Stimulated activated CD8-positive, alpha-beta memory T cell treated with anti-CD3 and anti-CD28 coated beads, Interleukin-7, amount 100 ng/mL, for 1 hour (primary cell): ENCODE measurements around the gene ABCB7.
"Not testable (repeated sequence)": the region's sequence is repeated elsewhere in the genome, so short reads cannot be mapped to it uniquely, and the experiment has no call there.

ENCODE experiments used
- DNase-seq, 2 donors: peaks; one replicate each; pipeline ENCODE4 v3.0.0-alpha.2; 2020; ENCODE audit warnings: low read depth in 2 of 2

The ABCB7 gene

DNA sequence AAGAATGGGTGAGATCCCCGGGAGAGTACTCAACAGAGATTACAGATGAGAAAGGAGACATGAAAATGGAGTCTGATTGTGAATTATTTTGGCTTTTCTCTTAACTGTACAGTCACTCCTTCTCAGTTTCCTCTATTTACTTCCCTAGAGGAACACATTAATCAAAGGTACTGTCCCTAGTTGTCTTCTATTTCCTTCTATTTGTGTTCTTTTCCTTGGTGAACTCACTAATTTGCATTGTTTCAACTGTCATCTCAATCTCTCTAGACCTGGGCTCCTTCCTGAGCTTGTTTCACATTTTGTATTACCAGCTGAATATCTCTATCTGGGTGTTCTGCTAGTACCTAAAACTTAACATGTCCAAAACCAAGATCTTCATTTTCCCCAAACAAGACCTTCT lies 59.8 kb downstream of the ABCB7 start:
- no peak for DNase-seq

DNA sequence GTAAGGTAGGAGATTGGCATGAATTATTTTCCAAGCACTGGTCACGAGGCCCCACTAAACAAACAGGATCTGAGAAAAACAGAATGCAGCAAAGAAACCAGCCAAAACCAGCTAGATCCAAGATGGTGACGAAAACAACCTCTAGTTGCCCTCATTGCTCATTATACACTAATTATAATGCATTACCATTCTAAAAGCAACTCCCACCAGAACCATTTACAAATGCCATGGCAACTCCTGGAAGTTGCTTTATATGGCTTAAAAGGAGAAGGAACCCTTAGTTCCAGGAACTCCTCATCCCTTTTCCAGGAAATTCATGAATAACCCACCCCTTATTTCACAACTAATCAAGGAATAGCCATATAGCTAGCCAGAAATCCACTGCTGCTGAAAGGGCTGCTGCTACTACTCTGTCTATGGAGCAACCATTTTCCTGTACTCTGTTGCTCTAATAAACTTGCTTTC lies 69.3 kb downstream of the ABCB7 start:
- DNase-seq, result no peak

DNA sequence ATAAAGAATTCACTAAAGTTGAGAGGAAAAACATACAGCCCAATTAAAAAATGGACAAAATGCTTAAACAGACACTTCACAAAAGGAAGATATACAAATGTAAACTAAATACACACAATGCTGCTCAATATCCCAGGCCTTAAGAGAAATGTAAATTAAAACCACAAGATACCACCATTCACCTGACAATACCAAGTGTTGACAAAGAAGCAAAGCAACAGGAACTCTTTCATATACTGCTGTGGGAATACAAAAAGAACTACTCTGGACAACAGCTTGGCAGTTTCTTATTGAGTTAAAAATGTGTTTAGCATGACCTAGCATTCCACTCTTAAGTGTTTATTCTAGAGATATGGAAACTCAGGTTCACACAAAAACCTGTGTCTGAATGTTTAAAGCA lies 71.3 kb downstream of the ABCB7 start:
- DNase-seq, result no peak

DNA sequence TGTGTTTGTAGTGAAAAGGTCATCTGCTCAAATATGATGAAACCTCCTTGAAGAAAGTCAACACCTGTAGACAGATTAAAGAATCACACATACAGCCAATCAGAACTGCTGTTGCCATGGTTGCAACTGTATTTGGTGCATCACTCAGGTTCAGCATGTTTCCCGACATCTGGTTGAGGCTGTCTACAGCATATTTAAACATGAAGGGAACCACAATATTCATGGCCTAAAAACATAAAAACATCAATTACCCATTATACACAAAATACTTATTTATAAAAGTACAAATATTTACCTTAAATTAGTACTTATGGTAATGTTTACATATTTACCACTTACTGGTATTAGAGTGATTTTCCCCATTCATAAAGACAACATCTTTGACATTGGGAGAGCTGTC lies 79.7 kb downstream of the ABCB7 start:
- DNase-seq, result no peak

DNA sequence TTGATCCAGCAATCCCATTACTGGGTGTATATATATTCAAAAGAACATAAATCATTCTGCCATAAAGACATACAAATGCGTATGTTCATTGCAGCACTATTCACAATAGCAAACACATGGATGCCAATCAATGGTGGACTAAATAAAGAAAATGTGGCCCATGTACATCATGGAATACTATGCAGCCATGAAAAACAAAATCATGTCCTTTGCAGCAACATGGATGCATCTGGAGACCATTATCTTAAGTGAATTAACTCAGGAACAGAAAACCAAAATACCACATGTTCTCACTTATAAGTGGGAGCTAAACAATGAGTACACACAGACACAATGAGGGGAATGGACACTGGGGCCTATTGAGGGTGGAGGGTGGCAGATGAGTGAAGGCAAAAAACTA lies 81.6 kb downstream of the ABCB7 start:
- DNase-seq, result no peak

DNA sequence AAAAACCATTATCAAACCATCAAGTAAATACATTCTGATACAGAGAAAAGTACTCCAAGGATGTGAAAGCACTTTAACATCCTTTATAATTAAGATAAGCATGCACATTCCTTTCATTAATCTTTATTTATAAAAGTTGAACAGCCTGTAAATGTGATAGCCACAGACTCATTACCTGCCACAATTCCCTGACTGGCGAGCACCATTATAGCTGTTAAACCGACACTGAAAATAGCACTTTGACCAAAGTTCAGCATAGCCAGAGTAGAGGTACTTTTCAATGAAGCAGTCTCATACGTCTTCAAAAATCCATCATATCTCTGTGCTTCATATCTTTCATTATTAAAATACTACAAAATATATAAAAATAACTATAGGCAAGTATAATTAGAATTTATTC lies 84.7 kb downstream of the ABCB7 start:
- DNase-seq, result no peak

DNA sequence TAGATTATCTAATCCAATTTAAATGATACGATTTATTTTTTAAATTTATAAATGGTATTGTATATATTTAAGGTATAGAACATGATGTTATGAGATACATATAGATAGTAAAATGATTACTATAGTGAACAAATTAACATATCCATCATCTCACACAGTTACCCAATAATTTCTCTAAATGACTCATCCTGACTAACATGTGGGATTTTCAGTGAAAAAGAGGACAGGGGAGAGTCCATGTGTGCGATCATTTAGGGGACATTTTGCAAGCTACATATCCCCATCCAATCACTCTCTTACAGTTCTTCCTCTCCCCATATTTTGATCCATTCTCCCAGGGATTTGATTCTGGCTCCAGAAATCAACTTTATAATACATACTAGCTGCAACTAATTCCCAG lies 88.2 kb downstream of the ABCB7 start:
- no peak for DNase-seq

DNA sequence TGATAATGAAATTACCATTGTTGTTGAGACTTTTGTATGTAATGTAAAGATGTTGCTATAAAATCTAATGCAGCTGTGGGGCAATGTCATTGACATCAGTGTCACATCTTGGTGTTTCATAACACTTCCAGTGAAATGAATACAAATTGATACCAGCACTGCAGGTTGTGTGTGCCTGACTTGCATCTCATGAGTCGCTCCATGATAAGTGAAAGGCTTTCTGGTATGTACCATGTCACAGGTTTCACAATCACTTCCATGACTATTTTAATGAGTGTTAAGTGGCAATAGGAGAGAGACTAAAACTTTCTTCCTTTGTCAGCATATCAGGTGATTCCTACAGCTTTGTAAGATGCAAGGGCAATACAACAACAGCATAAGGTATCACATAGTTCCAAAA lies 94.4 kb downstream of the ABCB7 start:
- no peak for DNase-seq

DNA sequence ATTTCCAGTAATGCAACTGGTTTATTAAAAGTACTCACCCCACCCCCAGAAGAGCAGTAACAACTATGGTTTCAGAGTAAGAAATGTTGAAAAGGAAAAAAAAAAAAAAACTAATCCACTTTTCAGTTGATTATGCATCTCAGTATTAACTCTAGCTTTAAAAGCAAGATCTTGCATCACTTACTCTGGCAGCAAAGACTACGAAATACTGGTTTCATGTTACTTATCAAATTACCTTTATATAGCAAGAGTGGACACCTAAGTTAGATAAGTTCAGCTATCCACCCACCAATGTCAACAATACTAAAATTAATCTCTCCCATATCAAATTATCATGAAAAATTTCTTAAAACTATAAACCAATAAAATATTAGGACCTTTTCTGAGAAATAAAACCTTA lies 105.0 kb downstream of the ABCB7 start:
- no peak for DNase-seq

DNA sequence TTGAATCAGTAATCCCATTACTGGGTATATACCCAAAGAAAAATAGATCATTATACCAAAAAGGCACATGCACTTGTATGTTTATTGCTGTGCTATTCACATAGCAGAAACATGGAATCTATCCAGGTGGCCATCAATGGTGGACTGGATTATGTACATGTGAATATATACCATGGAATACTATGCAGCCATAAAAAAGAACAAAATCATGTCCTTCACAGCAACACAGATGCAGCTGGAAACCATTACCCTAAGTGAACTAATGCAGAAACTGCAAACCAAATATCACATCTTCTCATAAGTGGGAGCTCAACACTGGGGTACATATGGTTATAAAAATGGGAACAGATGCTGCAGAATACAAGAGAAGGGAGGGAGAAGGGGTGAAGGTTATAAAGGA lies 110.7 kb downstream of the ABCB7 start:
- DNase-seq, result no peak

DNA sequence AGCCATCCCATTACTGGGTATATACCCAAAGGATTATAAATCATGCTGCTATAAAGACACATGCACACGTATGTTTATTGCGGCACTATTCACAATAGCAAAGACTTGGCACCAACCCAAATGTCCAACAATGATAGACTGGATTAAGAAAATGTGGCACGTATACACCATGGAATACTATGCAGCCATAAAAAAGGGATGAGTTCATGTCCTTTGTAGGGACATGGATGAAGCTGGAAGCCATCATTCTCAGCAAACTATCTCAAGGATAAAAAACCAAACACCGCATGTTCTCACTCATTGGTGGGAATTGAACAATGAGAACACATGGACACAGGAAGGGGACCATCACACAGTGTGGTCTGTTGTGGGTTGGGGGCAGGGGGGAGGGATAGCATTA lies 111.9 kb downstream of the ABCB7 start:
- not testable (repeated sequence) for DNase-seq

DNA sequence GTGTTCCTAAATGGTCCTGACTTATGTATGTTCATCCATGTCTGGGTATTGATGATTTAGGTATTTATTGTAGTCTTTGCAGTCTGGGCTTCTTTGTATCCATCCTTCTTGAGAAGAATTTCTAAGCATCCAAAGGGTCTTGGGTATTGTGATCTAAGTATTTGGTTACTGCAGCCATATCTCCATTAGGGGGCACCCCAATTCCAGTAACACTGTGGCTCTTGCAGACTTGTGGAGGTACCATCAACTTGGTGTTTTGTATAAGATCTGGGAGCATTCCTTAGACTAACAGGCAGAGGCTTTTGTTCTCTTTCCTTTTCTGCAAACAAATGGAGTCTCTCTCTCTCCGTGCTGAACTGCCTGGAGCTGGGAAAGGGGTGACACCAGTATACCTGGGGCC lies 117.2 kb downstream of the ABCB7 start:
- DNase-seq, result no peak
